Stimulated activated CD4-positive, alpha-beta T cell treated with anti-CD3 and anti-CD28 coated beads, Interleukin-12 subunit alpha, Interleukin-12 subunit beta, amount 100 ng/mL, for 24 hours (primary cell): ENCODE measurements around the gene RBM20.

Source experiments
- DNase-seq, 2 experiments: peaks; one replicate each; pipeline ENCODE4 v3.0.0-alpha.2; 2020; ENCODE audit warnings: low read depth in 2 of 2

RBM20 gene

GRCh38 chr10:110811791-110812581 is 167.8 kb downstream of the RBM20 start:
- no peak for DNase-seq

DNA sequence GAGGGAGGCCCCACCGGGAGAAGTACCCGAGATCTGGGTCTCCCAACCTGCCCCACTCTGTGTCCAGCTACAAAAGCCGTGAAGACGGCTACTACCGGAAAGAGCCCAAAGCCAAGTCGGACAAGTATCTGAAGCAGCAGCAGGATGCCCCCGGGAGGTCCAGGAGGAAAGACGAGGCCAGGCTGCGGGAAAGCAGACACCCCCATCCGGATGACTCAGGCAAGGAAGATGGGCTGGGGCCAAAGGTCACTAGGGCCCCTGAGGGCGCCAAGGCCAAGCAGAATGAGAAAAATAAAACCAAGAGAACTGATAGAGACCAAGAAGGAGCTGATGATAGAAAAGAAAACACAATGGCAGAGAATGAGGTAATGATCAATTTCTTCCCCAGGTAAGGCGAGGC is 168.4 kb downstream of the RBM20 start:
- DNase-seq, result no peak

GRCh38 chr10:110813743-110814472 is 169.8 kb downstream of the RBM20 start:
- DNase-seq, result no peak

DNA sequence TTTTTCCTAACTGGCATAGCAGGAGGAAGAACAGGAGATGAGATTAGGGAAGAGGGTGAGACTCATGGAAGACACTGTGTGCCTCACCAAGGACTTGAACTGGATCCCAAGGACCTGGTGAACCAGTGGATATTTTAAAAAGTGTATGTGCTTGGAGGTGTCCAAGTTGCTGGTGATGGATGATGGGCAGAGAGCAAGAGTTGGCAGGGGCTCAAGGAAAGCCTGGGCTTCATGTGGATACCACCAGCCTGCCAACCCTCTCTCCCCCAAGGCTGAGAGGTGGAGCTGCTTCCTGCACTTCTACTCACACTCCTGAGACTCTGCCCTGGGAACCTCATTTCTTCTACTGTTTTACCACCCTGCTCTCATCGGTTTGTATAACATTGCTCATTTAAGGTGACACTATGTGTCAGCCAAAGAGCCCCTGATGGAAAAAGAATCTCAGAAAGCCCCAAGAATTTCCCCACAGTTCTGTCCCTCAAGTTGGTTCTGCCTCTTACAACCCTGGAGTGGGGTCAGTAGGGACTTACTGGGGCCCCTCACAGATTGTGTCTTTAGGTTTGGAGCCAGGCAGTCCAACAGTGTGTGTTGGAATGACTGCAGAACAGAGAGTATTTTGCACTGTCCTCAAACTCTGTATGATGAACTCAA is 171.3 kb downstream of the RBM20 start:
- DNase-seq, result no peak

- no peak for DNase-seq
These were observed 173.5 kb downstream of the RBM20 start for GRCh38 chr10:110817614-110818013.

DNA sequence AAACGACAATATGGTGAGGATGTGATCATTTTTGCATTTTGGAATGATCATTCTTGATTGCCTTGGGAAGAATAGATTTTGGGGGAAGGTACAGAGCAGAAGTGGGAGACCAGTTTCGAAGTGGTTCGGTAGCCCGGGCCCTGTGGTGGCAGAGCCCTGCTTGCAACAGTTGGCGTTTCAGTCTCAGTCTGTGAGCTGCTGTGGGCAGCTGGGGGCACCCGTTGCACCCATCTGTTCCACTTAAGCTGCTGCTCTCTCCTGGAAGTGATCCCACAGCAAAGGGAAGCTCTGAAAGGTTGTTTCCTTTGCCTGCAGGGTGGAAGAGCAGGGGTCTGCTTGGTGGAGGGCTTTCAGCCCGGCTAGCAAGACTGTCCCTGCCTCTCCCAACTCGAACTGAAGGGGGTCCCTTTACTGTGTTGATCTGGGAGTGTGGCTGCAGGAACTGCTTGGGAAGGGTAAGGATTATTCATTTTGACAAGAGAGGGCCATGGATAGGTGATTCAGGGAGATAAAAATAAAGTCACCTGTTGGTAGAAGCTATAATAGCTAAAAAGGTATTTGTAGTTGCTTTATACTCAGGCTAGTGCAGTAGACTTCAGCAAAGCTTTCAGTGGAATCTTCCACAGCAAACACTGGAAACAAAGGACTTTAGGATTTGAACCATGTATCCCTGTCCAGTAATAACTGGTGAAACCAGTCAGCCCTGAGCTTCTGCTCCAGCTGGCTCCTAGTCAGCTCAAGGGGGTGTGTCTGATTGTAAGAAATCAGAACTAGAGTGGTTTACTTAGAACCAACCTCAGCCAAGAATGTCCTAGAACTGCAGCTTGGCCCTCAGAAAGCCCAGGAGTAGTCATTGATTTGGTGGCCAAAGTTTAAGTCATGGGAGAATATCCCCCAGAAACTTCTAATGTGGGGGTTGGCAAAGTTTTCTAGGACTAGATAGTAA is 174.4 kb downstream of the RBM20 start:
- no peak for DNase-seq

DNA sequence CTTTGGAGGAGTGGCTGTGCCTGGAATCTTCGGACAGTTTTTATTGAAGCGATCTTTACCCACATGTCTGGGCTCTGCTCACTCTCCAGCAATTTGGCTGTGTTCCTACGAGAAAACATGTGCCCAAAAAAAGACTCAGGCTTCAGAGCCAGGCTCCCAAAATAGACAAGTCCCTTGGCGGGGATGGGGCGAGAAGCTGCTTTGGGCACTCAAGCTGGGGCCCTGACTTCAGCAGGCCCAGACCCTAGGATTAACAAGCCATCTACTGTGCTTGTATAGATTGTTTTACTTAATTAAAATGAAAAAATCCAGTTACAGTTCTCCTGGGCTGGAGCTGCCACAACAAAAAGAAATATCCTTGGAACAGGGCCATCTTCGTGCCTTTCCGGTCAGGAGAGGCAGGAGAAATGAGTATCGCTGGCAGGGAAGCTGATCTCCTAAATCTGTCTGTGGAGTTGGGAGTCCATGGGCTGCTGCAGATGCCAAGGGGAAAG is 176.2 kb downstream of the RBM20 start:
- DNase-seq, result no peak

GRCh38 chr10:110821508-110821907 is 177.4 kb downstream of the RBM20 start:
- no peak for DNase-seq

DNA sequence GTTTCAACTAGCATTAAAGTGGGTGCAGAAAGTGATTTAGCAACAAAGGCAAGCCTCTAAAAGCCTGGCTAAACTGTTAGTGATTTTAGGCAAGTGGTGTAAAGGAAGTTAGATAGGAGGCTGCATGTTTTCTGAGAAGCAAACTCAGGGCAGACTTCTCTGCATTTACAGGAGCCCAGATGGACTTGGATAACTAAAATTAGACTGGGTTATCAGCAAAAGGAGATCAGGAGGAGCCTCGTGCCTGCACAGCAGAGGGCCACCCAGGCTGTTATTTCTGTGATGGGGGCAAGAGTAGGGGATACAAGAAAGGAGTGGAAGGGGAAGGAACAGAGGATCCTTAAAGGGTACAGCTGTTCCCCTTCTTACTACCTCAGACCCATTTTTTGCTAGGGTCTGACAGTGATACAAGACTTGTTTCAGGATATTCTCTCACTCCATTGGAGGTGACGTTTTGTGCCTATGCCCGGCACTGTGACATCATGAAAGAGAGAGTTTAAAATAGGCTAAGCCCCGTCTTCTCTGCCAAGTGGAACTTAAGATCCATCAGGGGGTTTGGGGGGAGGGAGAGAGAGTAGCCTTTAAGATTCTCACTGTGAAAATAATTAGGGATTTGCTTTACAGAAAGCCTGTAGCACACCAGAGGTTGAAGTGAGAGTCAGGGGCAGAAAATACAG is 178.0 kb downstream of the RBM20 start:
- DNase-seq, result no peak

DNA sequence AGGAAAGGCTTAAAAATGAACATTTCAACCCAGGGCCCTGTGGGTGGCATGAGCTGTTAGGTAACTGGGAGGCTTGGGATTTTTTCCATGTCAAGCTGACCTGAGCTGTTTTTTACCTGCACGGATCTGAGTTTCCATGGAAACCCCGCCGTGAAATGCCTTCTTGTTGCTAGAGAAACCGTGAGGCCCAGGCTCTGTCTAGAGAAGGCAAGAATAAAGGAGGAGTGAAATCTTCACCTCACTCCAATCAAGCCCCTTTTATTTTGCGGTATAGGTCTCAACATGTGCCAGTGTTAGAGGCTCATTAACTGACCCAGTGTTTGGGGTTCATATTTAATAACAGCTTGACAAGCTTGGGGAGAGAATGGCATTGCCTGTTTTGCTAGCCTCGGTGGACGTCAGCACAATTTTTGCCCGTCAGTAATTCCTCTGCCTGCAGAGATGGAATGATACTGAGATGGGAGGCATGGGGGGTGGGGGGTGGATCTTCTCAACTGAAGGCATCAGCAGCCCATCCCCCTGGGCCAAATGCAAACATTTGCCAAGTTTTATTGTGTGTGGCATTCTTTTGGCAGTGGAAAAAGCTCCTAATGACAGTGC is 178.7 kb downstream of the RBM20 start:
- DNase-seq, result no peak

- no peak for DNase-seq
These were observed 180.0 kb downstream of the RBM20 start for GRCh38 chr10:110824152-110824441.

DNA sequence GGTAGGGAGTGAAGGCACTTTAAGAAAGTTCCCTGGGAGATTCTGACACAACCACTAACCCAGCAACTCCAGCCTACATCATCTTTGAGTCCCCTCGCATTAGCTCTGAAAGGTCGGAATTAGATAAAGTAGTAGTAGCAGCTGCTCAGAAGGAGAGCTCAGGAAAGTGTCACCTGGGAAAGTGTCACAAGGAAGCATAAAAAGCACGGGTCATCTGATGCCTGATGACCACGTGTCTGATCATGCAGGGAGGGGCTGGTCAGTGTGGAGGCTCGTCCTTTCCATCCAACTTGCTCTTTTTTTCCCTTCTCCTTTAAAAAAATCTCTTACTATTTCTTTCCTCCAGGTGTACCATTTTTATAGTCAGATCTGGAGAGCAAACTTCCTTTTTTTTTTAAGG is 180.5 kb downstream of the RBM20 start:
- no peak for DNase-seq

GRCh38 chr10:110825508-110825907 is 181.4 kb downstream of the RBM20 start:
- DNase-seq, result no peak

DNA sequence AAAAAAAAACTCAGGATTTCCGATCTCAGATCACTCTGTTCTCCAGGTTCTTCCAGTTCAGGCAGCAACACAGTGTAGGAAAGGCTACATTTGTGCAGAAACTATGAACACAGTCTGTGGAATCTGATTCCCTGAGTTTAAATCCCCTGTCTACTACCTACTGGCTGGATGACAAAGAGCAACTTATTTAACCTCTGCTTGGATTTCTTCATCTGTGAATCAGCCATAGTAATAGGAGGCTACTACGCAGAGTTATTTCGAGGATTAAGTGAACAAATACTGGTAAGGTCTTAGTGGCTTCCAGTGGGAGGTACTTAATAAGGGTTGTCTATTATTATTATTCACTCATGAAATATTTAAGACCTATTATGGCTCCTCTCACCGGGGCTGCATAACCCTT is 183.3 kb downstream of the RBM20 start:
- no peak for DNase-seq

DNA sequence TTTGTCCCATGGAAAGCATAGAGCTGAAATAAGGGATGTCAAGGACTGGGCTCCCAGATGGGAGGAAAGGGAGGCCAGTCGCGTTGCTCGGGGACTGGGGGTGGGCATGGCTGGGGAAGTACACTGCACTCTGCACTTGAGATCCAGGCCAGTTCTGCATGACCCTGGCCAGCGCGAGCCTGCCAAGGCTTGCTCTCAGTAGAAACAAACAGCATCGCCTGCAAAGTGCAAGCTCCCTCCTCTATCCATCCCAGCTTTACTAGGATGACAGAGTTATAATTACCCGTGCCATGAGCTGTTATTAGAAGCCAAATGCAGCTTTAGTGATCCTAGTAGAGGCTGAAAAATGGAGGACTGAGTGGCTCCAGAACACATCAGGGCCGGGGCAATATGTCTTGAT is 183.7 kb downstream of the RBM20 start:
- no peak for DNase-seq

DNA sequence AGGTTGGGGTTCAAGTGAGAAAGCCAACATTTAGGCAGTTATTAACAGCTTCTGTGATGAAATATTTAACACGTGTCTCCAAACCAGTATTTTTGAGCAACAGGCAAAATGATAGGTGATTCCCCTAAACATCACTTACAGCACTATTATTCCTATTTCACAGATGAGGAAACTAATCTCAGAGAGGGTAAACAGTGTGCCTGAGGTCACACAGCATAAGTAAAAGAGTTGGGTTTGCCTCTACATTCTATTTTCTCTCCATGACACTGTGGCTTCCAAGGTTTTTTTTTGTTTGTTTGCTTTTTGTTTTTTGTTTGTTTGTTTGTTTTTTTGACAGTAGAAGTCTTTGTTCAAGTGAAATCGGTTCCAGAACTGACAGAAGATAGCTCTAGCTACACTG is 184.4 kb downstream of the RBM20 start:
- no peak for DNase-seq

DNA sequence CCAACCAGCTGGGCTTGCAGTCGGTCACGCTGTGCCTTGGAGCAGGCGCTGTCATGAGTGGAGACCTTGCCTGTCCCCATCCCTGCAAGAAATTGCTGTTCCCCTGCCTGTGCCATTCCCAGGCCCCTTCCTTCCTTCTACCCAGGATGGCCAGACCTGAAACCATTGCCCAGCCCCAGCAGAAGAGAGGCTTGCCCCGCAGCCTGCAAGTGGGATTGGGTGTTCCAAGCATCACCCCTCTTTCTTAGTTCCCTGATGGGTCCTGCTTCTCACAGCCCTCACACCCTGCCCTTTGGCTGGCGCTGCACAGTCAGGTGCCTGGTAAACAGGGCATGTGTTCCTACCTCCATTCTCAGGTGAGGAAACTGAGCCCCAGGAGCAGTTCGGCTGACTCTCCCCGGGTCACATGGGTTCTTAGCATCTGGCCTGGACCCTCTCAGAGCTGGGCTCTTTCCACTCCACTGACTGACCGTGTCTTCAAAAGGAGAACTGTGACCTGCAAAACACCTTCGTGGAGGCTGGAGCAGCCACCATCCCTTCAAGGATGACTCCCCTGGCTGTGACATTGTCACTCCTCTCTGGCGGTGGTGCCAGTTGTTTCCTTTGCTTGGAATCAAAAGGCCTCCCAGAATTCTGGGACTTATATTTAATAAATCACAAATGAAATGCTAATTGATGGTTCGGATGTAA is 185.7 kb downstream of the RBM20 start:
- DNase-seq, result no peak

DNA sequence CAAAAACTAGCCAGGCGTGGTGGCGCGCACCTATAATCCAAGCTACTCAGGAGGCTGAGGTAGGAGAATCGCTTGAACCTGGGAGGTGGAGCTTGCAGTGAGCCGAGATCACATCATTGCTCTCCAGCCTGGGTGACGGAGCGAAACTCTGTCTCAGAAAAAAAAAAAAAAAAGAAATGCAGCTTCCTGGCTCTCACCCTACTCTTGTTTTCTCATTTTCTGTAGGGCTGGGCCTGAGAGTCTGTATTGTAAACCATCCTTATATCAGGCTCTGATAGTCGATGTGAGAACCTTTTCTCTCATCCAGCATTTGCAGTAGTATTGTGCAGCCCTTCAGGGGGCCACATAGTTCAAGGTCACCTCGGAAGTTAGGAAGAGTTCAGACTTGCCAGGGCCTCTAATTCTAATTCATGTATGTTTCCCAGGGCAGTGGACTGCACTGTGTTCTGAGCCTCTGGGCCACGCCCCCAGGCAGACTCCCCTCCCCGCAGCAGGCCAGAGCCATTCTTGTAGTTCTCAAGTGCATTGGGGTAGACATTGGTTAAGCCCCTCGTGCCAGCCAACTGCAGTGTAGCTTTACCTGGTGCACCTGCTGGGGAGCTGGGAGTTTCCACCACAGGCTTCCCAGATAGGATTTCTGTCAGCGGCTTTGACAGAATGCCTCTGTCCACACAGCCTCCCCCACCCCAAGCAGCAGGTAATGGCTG is 189.3 kb downstream of the RBM20 start:
- DNase-seq, result no peak

DNA sequence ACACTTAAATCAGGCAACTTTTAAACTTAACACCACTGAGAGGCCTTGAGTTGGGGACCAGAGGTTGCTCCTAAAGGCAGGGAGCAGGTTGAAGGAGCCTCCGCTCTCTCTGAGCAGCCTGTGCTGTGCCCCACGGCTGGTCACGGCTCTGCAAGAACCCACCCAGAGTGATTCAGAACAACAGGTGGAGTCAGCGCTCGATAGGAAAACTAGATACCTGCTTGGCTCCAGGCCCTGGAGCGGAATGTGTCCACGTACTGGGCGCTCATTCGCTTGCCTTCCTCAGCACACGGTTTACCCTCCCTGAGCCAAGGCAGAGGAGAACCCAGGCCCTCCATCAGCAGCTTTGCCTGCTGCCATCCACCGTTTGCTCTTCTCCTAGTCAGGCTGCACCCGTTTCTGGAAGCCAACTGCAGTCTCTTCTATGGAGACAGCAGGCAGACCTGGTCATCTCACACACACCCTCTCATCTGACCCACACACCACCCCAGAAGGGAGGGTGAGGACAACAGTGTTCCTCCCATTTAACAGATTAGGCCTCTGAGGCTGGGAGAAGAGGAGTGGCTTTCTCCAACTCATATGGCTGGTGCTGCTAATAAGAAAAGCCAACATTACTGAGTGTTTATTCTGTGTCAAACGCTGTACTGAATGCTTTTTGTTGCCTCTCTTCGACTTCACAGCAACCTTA is 189.9 kb downstream of the RBM20 start:
- no peak for DNase-seq
